ENCODE data around the gene MPPE1.

Gene MPPE1

DNA sequence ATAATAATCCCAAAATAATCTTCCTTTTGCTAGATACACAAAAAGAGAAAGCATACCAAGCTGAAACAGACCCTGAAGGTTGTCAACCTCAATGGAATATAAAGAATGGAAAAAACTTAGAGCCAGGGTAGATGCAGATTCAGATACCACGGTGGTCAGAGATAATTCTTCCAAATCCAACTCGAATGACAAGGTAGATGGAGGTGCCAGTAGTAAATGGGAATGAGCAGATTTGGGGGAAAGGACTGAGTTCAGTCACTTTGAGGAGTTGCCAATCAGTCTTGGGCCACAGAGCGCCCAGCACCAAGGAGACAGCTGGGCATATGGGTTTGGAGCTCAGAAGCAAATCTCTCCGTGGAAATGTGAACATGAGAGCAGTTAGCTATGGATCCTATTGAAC is 60.3 kb downstream of the MPPE1 start:
- H3K36me3 ChIP-seq (replicated peaks; ENCODE audit: low read depth, low read length): no peaks in the 10 kb centered on the region
- H3K79me2 ChIP-seq (ENCODE audit: low read length): peaks cover 16% of the 10 kb centered on the region
- no peaks in the 10 kb centered on the region; the same call in 1 of the 2 replicates for H3K27me3 ChIP-seq (ENCODE audit: low read depth, low read length)
- no peak overlapping the region for H3K9ac ChIP-seq (ENCODE audit: low read length)
- H2AFZ ChIP-seq (ENCODE audit: low read depth, low read length): no peak overlapping the region
- no peak overlapping the region for H3K4me2 ChIP-seq (ENCODE audit: low read length)
- H3K9me3 ChIP-seq (ENCODE audit: insufficient read depth, low read length): no peaks in the 10 kb centered on the region
- H3K4me3 ChIP-seq (ENCODE audit: low read length): no peak overlapping the region
- H3K27ac ChIP-seq (ENCODE audit: low read length): no peak overlapping the region
- peaks cover 13% of the 10 kb centered on the region for H3K4me1 ChIP-seq (ENCODE audit: low read length)
- TF ChIP-seq, protein P1, sequence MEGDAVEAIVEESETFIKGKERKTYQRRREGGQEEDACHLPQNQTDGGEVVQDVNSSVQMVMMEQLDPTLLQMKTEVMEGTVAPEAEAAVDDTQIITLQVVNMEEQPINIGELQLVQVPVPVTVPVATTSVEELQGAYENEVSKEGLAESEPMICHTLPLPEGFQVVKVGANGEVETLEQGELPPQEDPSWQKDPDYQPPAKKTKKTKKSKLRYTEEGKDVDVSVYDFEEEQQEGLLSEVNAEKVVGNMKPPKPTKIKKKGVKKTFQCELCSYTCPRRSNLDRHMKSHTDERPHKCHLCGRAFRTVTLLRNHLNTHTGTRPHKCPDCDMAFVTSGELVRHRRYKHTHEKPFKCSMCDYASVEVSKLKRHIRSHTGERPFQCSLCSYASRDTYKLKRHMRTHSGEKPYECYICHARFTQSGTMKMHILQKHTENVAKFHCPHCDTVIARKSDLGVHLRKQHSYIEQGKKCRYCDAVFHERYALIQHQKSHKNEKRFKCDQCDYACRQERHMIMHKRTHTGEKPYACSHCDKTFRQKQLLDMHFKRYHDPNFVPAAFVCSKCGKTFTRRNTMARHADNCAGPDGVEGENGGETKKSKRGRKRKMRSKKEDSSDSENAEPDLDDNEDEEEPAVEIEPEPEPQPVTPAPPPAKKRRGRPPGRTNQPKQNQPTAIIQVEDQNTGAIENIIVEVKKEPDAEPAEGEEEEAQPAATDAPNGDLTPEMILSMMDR (IDR thresholded peaks at IDR 0.05; ENCODE audit: low read depth, low read length): no peak
- no peak for TF ChIP-seq EZH2phosphoT487 (IDR thresholded peaks at IDR 0.05; ENCODE audit: low read depth)
- no peaks in the 10 kb centered on the region for H4K20me1 ChIP-seq (ENCODE audit: insufficient read depth, low read length)

DNA sequence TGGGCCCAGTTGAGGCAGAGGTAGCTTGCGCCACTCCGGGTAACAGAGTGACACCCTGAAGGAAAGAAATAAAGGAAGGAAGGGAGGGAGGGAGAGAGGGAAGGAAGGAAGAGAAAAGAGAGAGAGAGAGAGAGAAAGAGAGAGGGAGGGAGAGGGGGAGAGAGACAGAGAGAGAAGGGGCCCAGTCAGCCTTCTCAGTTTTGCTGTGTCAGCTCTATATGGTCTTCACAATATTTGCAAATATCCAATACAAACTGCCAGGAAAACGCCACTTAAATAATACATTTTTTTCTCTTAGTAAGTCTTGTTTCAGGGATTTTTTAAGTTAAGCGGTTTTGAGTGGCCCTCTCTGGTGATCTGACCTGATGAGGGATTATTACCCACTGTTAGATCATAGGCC is 62.5 kb downstream of the MPPE1 start:
- no peak overlapping the region for H3K27ac ChIP-seq (ENCODE audit: low read length)
- no peak overlapping the region for H3K4me3 ChIP-seq (ENCODE audit: low read length)
- no peak overlapping the region for H2AFZ ChIP-seq (ENCODE audit: low read depth, low read length)
- H4K20me1 ChIP-seq (ENCODE audit: insufficient read depth, low read length): no peaks in the 10 kb centered on the region
- H3K9ac ChIP-seq (ENCODE audit: low read length): no peak overlapping the region
- no peak overlapping the region for H3K4me2 ChIP-seq (ENCODE audit: low read length)
- H3K27me3 ChIP-seq (ENCODE audit: low read depth, low read length): no peaks in the 10 kb centered on the region; the same call in 1 of the 2 replicates
- peaks cover 6% of the 10 kb centered on the region; the same call in 1 of the 2 replicates for H3K4me1 ChIP-seq (ENCODE audit: low read length)
- H3K9me3 ChIP-seq (ENCODE audit: insufficient read depth, low read length): no peaks in the 10 kb centered on the region
- TF ChIP-seq, protein P1 (IDR thresholded peaks at IDR 0.05; ENCODE audit: low read depth, low read length): no peak
- H3K36me3 ChIP-seq (replicated peaks; ENCODE audit: low read depth, low read length): no peaks in the 10 kb centered on the region
- no peaks in the 10 kb centered on the region for H3K79me2 ChIP-seq (ENCODE audit: low read length)

DNA sequence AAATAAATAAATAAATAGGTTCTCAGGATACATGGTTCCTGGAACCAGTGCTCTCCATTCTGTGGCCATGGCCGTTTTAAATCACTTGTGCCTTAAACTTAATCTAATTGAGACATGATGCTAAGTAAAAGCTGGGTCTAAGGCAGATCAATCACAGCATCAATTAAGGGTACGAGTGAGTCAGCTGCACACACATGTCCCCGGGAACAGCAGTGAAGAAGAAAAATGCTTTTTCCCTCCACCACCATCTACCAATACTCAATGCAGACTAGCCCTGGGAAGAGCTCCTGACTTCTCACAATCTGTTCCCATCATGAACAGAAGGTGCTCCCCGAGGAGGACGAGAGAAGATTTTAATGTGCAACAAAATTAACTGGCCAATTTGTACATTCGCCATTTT is 63.7 kb downstream of the MPPE1 start:
- no peaks in the 10 kb centered on the region; the same call in 1 of the 2 replicates for H3K27me3 ChIP-seq (ENCODE audit: low read depth, low read length)
- TF ChIP-seq, protein P1 (IDR thresholded peaks at IDR 0.05; ENCODE audit: low read depth, low read length): no peak
- TF ChIP-seq EZH2phosphoT487 (IDR thresholded peaks at IDR 0.05; ENCODE audit: low read depth): no peak
- no peak overlapping the region for H3K9ac ChIP-seq (ENCODE audit: low read length)
- H4K20me1 ChIP-seq (ENCODE audit: insufficient read depth, low read length): no peaks in the 10 kb centered on the region
- H3K9me3 ChIP-seq (ENCODE audit: insufficient read depth, low read length): no peaks in the 10 kb centered on the region
- no peaks in the 10 kb centered on the region for H3K36me3 ChIP-seq (replicated peaks; ENCODE audit: low read depth, low read length)
- H3K27ac ChIP-seq (ENCODE audit: low read length): no peak overlapping the region
- H2AFZ ChIP-seq (ENCODE audit: low read depth, low read length): no peak overlapping the region
- no peak overlapping the region for H3K4me2 ChIP-seq (ENCODE audit: low read length)
- no peaks in the 10 kb centered on the region for H3K4me1 ChIP-seq (ENCODE audit: low read length)
- no peak overlapping the region for H3K4me3 ChIP-seq (ENCODE audit: low read length)
- H3K79me2 ChIP-seq (ENCODE audit: low read length): no peaks in the 10 kb centered on the region

- no peak overlapping the region for H2AFZ ChIP-seq (ENCODE audit: low read depth, low read length)
- H3K4me2 ChIP-seq (ENCODE audit: low read length): no peak overlapping the region
- no peak overlapping the region for H3K4me3 ChIP-seq (ENCODE audit: low read length)
- no peaks in the 10 kb centered on the region for H3K36me3 ChIP-seq (replicated peaks; ENCODE audit: low read depth, low read length)
- no peak overlapping the region for H3K9ac ChIP-seq (ENCODE audit: low read length)
- no peaks in the 10 kb centered on the region for H3K9me3 ChIP-seq (ENCODE audit: insufficient read depth, low read length)
- H3K4me1 ChIP-seq (ENCODE audit: low read length): no peaks in the 10 kb centered on the region
- H4K20me1 ChIP-seq (ENCODE audit: insufficient read depth, low read length): no peaks in the 10 kb centered on the region
- no peak overlapping the region for H3K27ac ChIP-seq (ENCODE audit: low read length)
- no peaks in the 10 kb centered on the region; the same call in 1 of the 2 replicates for H3K27me3 ChIP-seq (ENCODE audit: low read depth, low read length)
- no peak for TF ChIP-seq EZH2phosphoT487 (IDR thresholded peaks at IDR 0.05; ENCODE audit: low read depth)
- TF ChIP-seq, protein P1 (IDR thresholded peaks at IDR 0.05; ENCODE audit: low read depth, low read length): no peak
- H3K79me2 ChIP-seq (ENCODE audit: low read length): no peaks in the 10 kb centered on the region
Measured at GRCh38 chr18:11842562-11842961, 65.6 kb downstream of the MPPE1 start.

Measured in OCI-LY3 (cell line).